ENCODE results near the gene LTBP1.

Gene LTBP1

DNA sequence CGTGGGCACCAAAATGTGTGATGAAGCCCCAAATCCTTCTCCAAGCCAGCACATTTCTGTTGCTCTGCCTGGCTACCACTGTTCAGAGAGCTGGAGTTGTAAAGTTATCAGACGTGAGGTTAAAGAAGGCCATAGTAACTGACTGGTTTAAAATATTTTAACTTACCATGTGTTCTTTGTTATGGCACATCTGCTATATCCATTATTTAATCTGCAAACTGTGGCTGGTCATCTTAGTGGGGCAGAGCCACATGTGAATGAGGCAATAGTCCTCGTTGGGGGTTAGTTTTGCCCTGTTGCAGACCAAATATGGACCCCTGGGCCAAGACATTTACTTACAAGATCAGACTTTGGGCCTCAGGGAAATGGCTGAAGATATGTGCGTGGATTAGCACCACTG is 315.3 kb downstream of the LTBP1 start:
- H3K4me3 ChIP-seq (ENCODE audit: low read length): no peak overlapping the region
- no peak for DNase-seq (ENCODE audit: low read depth)
- no peaks in the 10 kb centered on the region for H3K36me3 ChIP-seq (ENCODE audit: control insufficient read depth, insufficient read depth, low read length, severe bottlenecking)
- no peak overlapping the region for H3K9ac ChIP-seq (ENCODE audit: low read length)
- peaks cover 4% of the 10 kb centered on the region for H3K9me3 ChIP-seq (ENCODE audit: control insufficient read depth, low read length)
- no peaks in the 10 kb centered on the region for H3K27me3 ChIP-seq (replicated peaks; ENCODE audit: control insufficient read depth, insufficient read depth, low read length)
- H3K4me1 ChIP-seq (ENCODE audit: control insufficient read depth, insufficient read depth, low read length): peaks cover 14% of the 10 kb centered on the region

DNA sequence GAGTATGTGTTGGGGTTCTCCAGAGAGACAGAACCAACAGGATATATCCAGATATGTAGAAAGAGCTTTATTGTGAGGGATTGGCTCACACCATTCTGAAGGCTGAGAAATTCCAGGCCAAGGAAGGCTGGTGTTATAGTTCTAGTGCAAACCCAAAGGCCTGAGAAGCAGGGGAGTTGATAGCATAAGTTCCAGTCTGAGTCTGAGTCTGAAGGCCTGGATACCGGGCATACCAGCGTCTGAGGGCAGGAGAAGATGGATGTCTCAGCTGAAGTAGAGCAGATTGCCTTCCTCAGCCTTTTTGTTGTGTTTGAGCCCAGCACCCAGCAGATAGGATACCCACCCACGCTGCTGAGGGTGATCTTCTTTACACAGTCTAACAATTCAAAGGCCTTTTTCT is 318.0 kb downstream of the LTBP1 start:
- H3K9me3 ChIP-seq (ENCODE audit: control insufficient read depth, low read length): peaks cover 4% of the 10 kb centered on the region

GRCh38 chr2:33265584-33266338 is 319.0 kb downstream of the LTBP1 start:
- peak; percentile 21 for DNase-seq (ENCODE audit: low read depth)
- H3K36me3 ChIP-seq (ENCODE audit: control insufficient read depth, insufficient read depth, low read length, severe bottlenecking): no peaks in the 10 kb centered on the region
- H3K9me3 ChIP-seq (ENCODE audit: control insufficient read depth, low read length): peaks cover 4% of the 10 kb centered on the region
- H3K27me3 ChIP-seq (replicated peaks; ENCODE audit: control insufficient read depth, insufficient read depth, low read length): no peaks in the 10 kb centered on the region
- no peak overlapping the region for H3K4me3 ChIP-seq (ENCODE audit: low read length)
- no peak overlapping the region for H3K9ac ChIP-seq (ENCODE audit: low read length)
- H3K4me1 ChIP-seq (ENCODE audit: control insufficient read depth, insufficient read depth, low read length): peaks cover 23% of the 10 kb centered on the region

More for the DNA sequence above, 318.0 kb downstream of the LTBP1 start:
- Histone ChIP-seq H3K4me1 (ENCODE audit: control insufficient read depth, insufficient read depth, low read length) (peaks cover 23% of the 10 kb centered on the region), H3K4me3 (ENCODE audit: low read length) (no peak overlapping the region), H3K36me3 (ENCODE audit: control insufficient read depth, insufficient read depth, low read length, severe bottlenecking) (no peaks in the 10 kb centered on the region), H3K9ac (ENCODE audit: low read length) (no peak overlapping the region), H3K27me3 (replicated peaks; ENCODE audit: control insufficient read depth, insufficient read depth, low read length) (no peaks in the 10 kb centered on the region)
- DNase-seq (ENCODE audit: low read depth): peak; percentile 21

- peaks cover 4% of the 10 kb centered on the region for H3K9me3 ChIP-seq (ENCODE audit: control insufficient read depth, low read length)
- no peaks in the 10 kb centered on the region for H3K36me3 ChIP-seq (ENCODE audit: control insufficient read depth, insufficient read depth, low read length, severe bottlenecking)
- H3K27me3 ChIP-seq (replicated peaks; ENCODE audit: control insufficient read depth, insufficient read depth, low read length): no peaks in the 10 kb centered on the region
- H3K4me1 ChIP-seq (ENCODE audit: control insufficient read depth, insufficient read depth, low read length): peaks cover 23% of the 10 kb centered on the region
- H3K4me3 ChIP-seq (ENCODE audit: low read length): no peak overlapping the region
- DNase-seq (ENCODE audit: low read depth): no peak
- H3K9ac ChIP-seq (ENCODE audit: low read length): no peak overlapping the region
These were observed 319.7 kb downstream of the LTBP1 start for GRCh38 chr2:33266467-33266866.

GRCh38 chr2:33267043-33267442 is 320.3 kb downstream of the LTBP1 start:
- peaks cover 4% of the 10 kb centered on the region for H3K9me3 ChIP-seq (ENCODE audit: control insufficient read depth, low read length)
- H3K36me3 ChIP-seq (ENCODE audit: control insufficient read depth, insufficient read depth, low read length, severe bottlenecking): no peaks in the 10 kb centered on the region
- H3K4me3 ChIP-seq (ENCODE audit: low read length): no peak overlapping the region
- no peak overlapping the region for H3K9ac ChIP-seq (ENCODE audit: low read length)
- no peaks in the 10 kb centered on the region for H3K27me3 ChIP-seq (replicated peaks; ENCODE audit: control insufficient read depth, insufficient read depth, low read length)
- H3K4me1 ChIP-seq (ENCODE audit: control insufficient read depth, insufficient read depth, low read length): peaks cover 23% of the 10 kb centered on the region
- no peak for DNase-seq (ENCODE audit: low read depth)

DNA sequence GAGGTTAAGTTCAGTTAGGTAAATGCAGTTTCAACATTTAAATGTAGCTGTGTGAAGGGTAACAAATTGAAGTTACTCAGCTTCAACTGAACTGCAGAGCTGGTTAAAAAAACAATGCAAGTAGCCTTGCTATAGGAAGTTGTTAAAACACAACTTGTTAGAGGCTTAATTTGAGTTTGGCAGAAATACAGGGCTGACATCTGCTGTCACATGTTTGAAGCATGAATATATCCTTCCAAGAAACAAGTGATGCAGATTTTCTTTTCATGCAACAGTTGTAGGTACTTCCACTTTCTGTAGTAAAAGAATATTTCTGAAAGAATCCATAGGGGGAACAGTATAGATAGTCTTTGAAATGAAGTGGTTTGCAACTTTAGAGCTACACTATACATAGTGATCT is 321.0 kb downstream of the LTBP1 start:
- DNase-seq (ENCODE audit: low read depth): peak; percentile 60
- H3K9me3 ChIP-seq (ENCODE audit: control insufficient read depth, low read length): peaks cover 4% of the 10 kb centered on the region

GRCh38 chr2:33268246-33268831 is 321.6 kb downstream of the LTBP1 start:
- no peaks in the 10 kb centered on the region for H3K36me3 ChIP-seq (ENCODE audit: control insufficient read depth, insufficient read depth, low read length, severe bottlenecking)
- peaks cover 23% of the 10 kb centered on the region for H3K4me1 ChIP-seq (ENCODE audit: control insufficient read depth, insufficient read depth, low read length)
- H3K9ac ChIP-seq (ENCODE audit: low read length): no peak overlapping the region
- no peak overlapping the region for H3K4me3 ChIP-seq (ENCODE audit: low read length)
- H3K9me3 ChIP-seq (ENCODE audit: control insufficient read depth, low read length): peaks cover 4% of the 10 kb centered on the region
- H3K27me3 ChIP-seq (replicated peaks; ENCODE audit: control insufficient read depth, insufficient read depth, low read length): no peaks in the 10 kb centered on the region
- peak; percentile 66 for DNase-seq (ENCODE audit: low read depth)

More for the DNA sequence above, 321.0 kb downstream of the LTBP1 start:
- Histone ChIP-seq H3K36me3 (ENCODE audit: control insufficient read depth, insufficient read depth, low read length, severe bottlenecking) (no peaks in the 10 kb centered on the region), H3K27me3 (replicated peaks; ENCODE audit: control insufficient read depth, insufficient read depth, low read length) (no peaks in the 10 kb centered on the region), H3K4me3 (ENCODE audit: low read length) (no peak overlapping the region), H3K9ac (ENCODE audit: low read length) (no peak overlapping the region), H3K4me1 (ENCODE audit: control insufficient read depth, insufficient read depth, low read length) (peaks cover 23% of the 10 kb centered on the region)

- Histone ChIP-seq H3K9me3 (ENCODE audit: control insufficient read depth, low read length) (no peaks in the 10 kb centered on the region), H3K36me3 (ENCODE audit: control insufficient read depth, insufficient read depth, low read length, severe bottlenecking) (no peaks in the 10 kb centered on the region), H3K9ac (ENCODE audit: low read length) (no peak overlapping the region), H3K4me3 (ENCODE audit: low read length) (no peak overlapping the region), H3K27me3 (replicated peaks; ENCODE audit: control insufficient read depth, insufficient read depth, low read length) (no peaks in the 10 kb centered on the region), H3K4me1 (ENCODE audit: control insufficient read depth, insufficient read depth, low read length) (peaks cover 11% of the 10 kb centered on the region)
- peak; percentile 53 for DNase-seq (ENCODE audit: low read depth)
These were observed 325.2 kb downstream of the LTBP1 start for GRCh38 chr2:33272001-33272400.

GRCh38 chr2:33273479-33273878 is 326.7 kb downstream of the LTBP1 start:
- peaks cover 14% of the 10 kb centered on the region for H3K4me1 ChIP-seq (ENCODE audit: control insufficient read depth, insufficient read depth, low read length)
- H3K27me3 ChIP-seq (replicated peaks; ENCODE audit: control insufficient read depth, insufficient read depth, low read length): no peaks in the 10 kb centered on the region
- H3K4me3 ChIP-seq (ENCODE audit: low read length): no peak overlapping the region
- no peak for DNase-seq (ENCODE audit: low read depth)
- H3K9ac ChIP-seq (ENCODE audit: low read length): no peak overlapping the region
- H3K36me3 ChIP-seq (ENCODE audit: control insufficient read depth, insufficient read depth, low read length, severe bottlenecking): no peaks in the 10 kb centered on the region
- H3K9me3 ChIP-seq (ENCODE audit: control insufficient read depth, low read length): no peaks in the 10 kb centered on the region

DNA sequence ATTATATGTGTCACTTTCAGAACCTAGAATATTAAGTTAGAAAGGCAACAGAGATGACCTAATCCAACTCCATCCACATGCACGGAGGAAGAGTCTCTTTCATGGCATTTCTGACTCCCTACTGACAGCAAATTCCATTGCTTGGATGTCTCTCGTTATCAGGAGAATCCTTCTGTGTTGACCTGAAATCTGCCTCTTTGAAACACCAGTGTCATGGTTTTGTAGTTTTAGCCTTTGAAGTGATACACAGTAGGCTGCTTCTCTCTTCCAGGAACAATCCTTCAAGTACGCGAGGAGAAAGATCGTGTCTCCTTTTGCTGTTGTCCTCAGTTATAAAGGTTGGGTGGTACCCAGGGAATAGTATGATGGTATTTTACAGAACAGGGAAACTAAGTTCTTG is 327.8 kb downstream of the LTBP1 start:
- Histone ChIP-seq H3K4me1 (ENCODE audit: control insufficient read depth, insufficient read depth, low read length) (peaks cover 24% of the 10 kb centered on the region), H3K27me3 (replicated peaks; ENCODE audit: control insufficient read depth, insufficient read depth, low read length) (no peaks in the 10 kb centered on the region), H3K9ac (ENCODE audit: low read length) (no peak overlapping the region), H3K9me3 (ENCODE audit: control insufficient read depth, low read length) (no peaks in the 10 kb centered on the region), H3K36me3 (ENCODE audit: control insufficient read depth, insufficient read depth, low read length, severe bottlenecking) (no peaks in the 10 kb centered on the region), H3K4me3 (ENCODE audit: low read length) (no peak overlapping the region)
- no peak for DNase-seq (ENCODE audit: low read depth)

DNA sequence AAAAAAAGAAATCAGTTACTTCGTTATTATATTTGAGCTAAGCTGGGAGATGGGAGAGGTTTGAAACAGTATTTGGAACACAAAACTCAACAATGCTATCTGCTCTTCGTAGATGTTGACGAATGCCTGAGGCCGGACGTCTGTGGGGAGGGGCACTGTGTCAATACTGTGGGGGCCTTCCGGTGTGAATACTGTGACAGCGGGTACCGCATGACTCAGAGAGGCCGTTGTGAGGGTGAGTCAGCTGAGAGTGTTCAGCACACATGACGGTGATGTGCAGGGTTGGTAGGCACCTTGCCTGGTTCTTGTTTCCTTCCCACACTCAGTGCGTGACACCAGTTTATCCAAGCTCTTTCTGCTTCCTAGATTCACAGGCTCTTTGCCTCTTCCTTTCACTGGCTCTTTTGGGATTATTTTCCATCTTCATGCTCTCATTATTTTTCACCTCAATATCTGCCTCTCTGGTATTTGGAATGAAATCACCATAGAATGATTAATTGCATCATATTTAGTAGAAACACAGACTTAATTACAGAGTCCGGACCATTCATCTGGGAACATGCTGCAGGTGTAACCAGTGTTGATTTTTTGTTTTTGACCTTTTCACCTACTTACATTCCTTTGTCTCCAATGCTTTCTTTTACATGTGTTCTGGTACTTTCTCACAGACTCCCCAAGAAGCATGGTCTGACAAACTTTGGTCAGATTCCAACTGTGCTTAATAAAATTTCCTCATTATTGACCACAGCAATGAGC is 329.1 kb downstream of the LTBP1 start:
- Histone ChIP-seq H3K4me3 (ENCODE audit: low read length) (no peak overlapping the region), H3K36me3 (ENCODE audit: control insufficient read depth, insufficient read depth, low read length, severe bottlenecking) (no peaks in the 10 kb centered on the region), H3K9ac (ENCODE audit: low read length) (no peak overlapping the region), H3K9me3 (ENCODE audit: control insufficient read depth, low read length) (no peaks in the 10 kb centered on the region), H3K4me1 (ENCODE audit: control insufficient read depth, insufficient read depth, low read length) (peaks cover 29% of the 10 kb centered on the region), H3K27me3 (replicated peaks; ENCODE audit: control insufficient read depth, insufficient read depth, low read length) (no peaks in the 10 kb centered on the region)
- peak; percentile 52 for DNase-seq (ENCODE audit: low read depth)

Measured in adipocyte (in vitro differentiated cells).